HG02970 (cell line): Measurements from ENCODE around the gene DNAJB2.
"Not testable (repeated sequence)": the region's sequence is repeated elsewhere in the genome, so short reads cannot be mapped to it uniquely, and the experiment has no call there.

ENCODE experiments used
- ATAC-seq: cut with Tn5 transposase; IDR thresholded peaks from one replicate; pipeline ENCODE4 v1.9.1; 2021; ENCODE audit warnings: mild to moderate bottlenecking, moderate library complexity, moderate number of reproducible peaks; ENCODE audit not compliant: unreplicated experiment, low FRiP score

The DNAJB2 gene

GRCh38 chr2:219282943-219283581, 3.9 kb downstream of the DNAJB2 start:
- no peak for ATAC-seq

DNA sequence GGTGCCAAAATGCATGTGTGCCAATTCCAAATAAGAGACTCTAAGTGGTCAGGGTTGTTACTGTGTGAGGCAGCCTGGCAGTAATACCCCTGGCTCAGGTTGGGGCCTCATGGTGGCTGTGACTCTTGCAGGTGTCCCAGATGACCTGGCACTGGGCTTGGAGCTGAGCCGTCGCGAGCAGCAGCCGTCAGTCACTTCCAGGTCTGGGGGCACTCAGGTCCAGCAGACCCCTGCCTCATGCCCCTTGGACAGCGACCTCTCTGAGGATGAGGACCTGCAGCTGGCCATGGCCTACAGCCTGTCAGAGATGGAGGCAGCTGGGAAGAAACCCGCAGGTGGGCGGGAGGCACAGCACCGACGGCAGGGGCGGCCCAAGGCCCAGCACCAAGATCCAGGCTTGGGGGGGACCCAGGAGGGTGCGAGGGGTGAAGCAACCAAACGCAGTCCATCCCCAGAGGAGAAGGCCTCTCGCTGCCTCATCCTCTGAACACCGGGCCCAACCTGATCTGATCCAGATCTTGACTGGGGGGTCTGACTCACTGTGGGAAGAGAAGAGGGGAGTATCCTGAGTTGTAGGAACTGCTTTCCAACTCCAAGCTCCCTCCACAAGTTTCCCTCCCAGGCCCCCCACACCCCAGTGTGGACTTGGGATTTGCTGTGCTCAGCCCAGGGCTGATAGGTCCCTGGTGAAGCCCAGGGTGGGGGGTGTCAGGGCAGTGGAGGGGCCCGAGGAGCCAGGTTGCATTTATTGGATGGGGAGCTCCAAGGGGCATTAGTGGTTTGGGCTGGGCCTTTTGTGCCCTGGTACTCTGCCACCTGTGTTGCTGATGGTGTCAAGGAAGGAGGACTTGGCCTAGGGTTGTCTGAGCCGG, 5.6 kb downstream of the DNAJB2 start:
- ATAC-seq, result no peak

DNA sequence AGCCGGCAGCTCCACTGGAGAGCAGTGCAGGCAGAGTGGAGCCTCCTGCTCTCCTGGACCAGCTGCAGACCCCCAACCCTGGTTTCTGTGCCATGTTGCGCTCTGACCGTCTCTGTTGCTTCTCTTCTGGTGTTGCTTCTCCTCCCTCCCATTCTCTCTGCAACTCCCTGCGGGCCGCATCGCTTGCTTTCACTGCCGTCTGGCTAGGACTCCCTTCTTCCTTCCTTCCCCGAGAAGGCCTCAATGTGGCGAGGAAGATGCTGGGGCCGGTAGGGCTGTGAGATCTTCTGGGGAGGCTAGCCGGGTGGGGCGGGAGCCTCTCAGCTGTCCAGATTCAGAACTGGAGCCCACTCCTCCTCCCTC, 6.2 kb downstream of the DNAJB2 start:
- no peak for ATAC-seq

GRCh38 chr2:219285894-219286425, 6.8 kb downstream of the DNAJB2 start:
- ATAC-seq, result no peak

GRCh38 chr2:219286436-219287115, 7.4 kb downstream of the DNAJB2 start:
- no peak for ATAC-seq

GRCh38 chr2:219287116-219287440, 7.9 kb downstream of the DNAJB2 start:
- ATAC-seq, result not testable (repeated sequence)

DNA sequence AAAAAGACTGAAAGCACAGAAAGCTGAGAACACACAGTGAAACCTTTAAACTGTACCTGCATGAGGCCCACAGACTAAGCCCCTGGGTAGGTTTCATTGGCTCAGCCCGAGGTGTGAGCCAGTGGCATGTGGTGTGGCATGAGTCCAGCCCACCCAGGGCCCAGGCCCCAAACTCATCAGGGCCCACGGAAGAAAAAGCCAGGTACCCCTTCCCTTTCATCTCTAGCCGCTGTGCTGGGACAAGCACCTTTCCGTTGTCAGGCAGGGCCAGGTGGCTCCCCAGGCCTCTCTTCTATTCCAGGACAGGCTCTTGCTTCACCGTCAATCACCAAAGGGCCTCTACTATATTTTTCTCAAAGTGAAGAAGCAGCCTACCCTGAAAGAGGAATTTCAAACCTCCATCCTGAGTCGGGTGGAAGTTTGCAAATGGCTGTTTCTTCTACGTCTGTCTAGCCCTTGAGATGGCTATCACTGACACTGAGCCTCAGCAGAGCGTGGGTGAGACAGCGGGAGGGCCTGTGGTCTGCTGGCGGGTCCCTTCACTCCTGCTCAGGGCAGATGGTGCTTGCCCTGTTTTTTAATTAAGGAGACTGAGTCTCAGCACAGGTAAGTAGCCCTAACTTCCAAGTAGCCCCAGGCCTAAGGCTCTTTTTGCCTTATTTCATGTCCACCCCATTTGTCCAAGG, 8.6 kb downstream of the DNAJB2 start:
- ATAC-seq, result no peak

DNA sequence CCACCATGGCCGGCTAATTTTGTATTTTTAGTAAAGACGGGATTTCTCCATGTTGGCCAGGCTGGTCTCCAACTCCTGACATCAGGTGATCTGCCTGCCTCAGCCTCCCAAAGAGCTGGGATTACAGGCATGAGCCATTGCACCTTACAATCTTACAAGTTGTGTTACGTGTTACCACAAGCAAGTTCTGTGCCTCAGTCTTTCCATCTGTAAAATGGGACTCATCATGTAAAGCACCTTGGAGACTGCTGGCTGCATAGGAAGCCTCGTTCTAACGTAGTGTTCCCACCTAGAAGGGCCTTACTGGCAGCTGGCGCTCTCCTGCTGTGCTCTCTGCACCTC, 10.0 kb downstream of the DNAJB2 start:
- ATAC-seq, result no peak

- ATAC-seq, result no peak
These were observed 10.6 kb downstream of the DNAJB2 start for GRCh38 chr2:219289537-219290361.

DNA sequence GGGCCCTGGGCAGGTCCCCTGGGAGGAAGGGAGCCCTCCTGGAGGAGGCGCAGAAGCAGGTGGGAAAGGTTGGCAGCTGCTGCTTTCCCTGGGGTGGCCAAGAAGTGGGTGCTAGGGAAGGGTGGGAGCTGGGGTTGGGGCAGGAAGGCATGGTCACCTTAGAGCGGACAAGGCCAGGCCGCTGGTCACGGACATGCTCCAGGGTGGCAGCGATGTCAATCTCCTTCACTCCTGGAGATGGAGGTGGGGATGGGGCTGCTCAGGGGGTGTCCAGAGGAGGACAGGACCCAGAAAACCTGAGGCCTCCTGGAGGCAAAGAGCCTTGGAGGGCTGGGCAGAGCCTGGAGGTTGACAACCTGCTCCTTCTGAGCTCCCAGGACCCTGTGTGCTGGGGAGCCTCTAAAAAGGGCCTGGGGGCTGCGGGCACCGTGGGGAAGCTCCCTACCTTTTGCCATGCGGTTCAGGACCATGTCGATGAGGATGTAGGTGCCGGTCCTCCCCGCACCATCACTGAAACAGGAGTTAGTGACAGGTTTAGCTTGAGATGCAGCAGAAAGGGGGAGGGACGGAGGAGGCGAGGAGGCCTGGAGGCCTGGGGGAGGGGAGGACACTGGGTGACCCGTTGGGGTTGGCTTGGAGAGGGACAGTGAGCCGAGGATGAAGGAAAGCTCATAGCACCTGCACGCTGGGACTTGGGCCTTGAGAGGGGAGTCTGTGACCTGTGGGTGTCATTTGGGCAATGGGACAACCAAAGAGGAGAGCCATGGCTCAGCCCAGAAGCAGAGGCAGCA, 11.4 kb downstream of the DNAJB2 start:
- no peak for ATAC-seq

DNA sequence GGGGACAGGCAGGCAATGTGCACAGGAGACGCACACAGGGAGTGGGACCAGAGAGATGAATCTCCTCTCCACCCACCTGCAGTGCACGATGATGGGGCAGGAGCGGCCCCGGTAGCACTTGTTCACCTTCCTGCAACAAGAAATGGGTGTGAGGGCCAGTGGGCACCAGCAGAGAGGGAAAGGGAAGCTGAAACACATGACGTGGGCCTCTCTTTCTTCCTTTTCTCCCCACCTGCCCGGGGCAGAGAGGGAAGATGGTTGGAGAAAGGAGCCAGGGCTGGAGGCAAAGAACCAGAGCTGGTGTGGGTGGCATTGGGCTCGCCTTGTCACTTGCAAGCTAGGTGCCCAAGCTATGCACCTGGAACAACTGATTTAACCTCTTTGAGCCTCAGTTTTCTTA, 12.2 kb downstream of the DNAJB2 start:
- ATAC-seq, result no peak

- ATAC-seq, result no peak
These were observed 12.8 kb downstream of the DNAJB2 start for GRCh38 chr2:219291910-219292490.

DNA sequence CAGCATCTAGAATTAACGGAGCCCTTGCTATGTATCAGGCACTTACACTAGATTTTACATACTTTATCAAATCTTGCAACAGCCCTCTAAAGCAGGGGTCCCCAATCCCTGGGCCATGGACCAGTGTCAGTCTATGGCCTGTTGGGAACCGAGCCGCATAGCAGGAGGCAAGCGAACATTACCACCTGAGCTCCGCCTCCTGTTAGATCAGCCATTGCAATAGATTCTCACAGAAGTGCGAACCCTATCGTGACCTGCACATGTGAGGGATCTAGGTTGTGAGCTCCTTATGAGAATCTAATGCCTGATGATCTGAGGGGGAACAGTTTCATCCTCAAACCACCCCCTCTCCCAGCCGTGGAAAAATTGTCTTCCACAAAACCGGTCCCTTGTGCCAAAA, 13.4 kb downstream of the DNAJB2 start:
- no peak for ATAC-seq

DNA sequence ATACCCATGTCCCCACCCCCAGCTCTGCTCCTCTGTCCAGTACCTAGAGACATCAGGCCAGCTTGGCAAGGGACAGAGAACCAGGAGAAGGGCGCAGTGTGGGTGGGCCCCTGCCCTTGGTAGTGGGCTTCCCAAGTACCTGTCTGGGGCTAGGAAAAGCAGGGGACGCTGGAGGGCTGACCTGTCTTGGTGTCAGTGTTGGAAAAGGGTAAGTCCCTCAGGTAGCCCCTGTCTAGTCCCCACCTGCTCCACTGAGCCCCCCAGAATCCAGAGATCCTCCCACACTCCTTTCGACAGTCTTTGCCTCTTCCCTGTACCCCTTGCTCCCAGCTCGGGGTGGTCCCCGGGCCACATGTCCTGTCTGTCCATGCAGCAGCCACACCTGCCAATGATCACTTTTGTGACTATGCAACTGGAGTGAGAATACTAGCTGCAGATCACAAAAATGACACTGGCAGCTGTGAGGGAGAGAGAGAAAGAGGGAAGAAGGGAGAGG, 14.6 kb downstream of the DNAJB2 start:
- ATAC-seq, result no peak

DNA sequence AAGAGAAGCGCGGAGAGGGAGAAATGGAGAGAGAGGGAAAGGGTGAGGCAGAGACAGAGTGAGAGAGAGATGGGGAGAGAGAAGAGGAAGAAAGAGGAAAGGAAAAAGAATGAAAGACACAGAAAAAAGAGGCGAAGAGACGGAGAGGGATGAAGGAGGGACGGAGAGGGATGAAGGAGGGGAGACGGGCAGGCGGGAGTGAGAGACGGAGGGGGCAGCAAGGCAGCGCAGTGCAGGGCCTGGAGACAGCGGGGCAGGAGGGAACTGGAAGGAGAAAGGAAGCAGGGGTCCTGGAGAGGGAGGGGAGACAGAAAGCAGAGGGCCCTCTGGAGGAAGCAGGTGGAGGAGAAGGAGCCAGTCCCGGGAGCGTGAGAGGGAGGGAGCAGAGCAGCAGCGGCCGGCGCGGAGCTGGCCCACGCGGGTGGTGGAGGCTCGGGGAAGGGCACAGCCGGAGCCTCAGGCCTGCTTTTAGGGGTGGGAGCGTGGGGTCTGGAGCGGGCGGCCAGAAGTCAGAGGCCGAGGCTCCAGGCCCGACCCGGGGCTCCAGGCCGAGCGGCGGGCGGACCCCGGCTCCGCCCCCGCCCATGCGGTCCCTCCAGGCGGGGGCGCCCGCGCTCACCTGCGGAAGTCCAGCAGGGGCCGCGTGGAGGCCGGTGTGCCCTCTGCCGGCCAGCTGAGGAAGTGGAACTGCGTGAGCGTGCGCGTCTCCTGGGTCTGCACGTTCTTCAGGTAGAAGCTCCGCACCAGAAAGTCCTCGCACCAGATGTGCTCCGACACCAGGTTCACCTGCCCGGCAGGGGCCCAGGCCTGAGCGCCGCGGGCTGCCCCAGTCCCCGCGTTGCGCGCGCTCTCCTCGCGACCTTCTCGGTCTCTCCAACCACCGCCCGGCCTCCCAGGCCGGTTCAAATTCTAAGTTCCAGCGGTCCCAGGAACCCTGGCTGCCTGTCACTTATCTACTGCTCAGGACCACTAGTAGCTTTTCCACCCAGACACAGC, 15.5 kb downstream of the DNAJB2 start:
- ATAC-seq, result peak; percentile 82

- no peak for ATAC-seq
These were observed 17.0 kb downstream of the DNAJB2 start for GRCh38 chr2:219296142-219296541.

DNA sequence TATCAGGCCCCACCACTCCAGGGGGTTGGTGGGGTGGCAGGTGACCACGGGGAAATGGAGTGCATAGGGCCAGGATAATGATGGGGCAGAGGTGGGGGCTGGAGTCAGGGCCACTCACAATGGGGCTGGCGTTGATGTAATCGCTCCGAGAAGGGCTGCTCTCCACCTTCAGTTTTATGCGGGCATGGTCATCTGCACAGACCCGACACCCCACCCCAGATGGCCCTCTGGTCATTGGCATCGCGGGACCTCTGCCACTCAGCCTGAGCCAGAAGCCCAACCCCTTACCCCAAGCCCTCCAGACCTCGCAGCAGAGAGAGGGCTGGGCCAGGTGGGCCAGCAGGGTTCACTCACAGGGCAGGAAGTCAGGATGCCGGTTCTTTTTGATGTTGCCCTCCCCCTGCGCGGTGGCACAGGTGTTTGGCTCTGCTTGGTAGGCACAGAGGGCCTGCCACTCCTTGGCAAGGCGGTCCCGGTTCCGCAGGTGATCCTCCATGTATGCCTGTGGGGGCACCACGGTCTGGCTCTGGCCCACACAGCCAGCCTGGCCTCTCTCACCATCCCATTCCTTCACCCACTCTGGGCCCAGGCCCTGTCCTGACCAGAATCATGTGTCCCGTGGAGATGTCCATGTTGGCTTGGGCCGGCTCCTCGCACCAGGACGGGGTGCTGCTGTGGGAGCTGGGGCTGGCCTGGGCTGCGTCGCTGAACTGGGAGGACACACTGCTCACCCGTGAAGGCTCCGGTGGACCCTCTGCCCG, 17.6 kb downstream of the DNAJB2 start:
- no peak for ATAC-seq
